ENCODE results near the gene MOBP.

MOBP gene

GRCh38 chr3:39427506-39427905 lies 40.0 kb upstream of the MOBP start:
- Histone ChIP-seq H3K36me3 (no peaks in the 10 kb centered on the region), H3K4me3 (ENCODE audit: low read depth in 1 of 2, low read length in 1 of 2) (no peak overlapping the region), H3K9me3 (no peaks in the 10 kb centered on the region), H3K4me1 (ENCODE audit: control insufficient read depth in 1 of 2, insufficient read depth in 1 of 2, low read depth in 1 of 2, low read length in 1 of 2) (no peaks in the 10 kb centered on the region), H3K27me3 (peaks cover 18% of the 10 kb centered on the region), H3K27ac (no peak overlapping the region)
- TF ChIP-seq CTCF (IDR thresholded peaks at IDR 0.05) = no peak

GRCh38 chr3:39428745-39429201 lies 38.7 kb upstream of the MOBP start:
- peaks cover 18% of the 10 kb centered on the region for H3K27me3 ChIP-seq
- H3K4me1 ChIP-seq (ENCODE audit: control insufficient read depth in 1 of 2, insufficient read depth in 1 of 2, low read depth in 1 of 2, low read length in 1 of 2) = no peaks in the 10 kb centered on the region
- no peak for TF ChIP-seq CTCF (IDR thresholded peaks at IDR 0.05)
- no peaks in the 10 kb centered on the region for H3K9me3 ChIP-seq
- H3K27ac ChIP-seq = no peak overlapping the region
- no peaks in the 10 kb centered on the region for H3K36me3 ChIP-seq
- no peak overlapping the region for H3K4me3 ChIP-seq (ENCODE audit: low read depth in 1 of 2, low read length in 1 of 2)

GRCh38 chr3:39429466-39429865 lies 38.0 kb upstream of the MOBP start:
- Histone ChIP-seq H3K4me1 (ENCODE audit: control insufficient read depth in 1 of 2, insufficient read depth in 1 of 2, low read depth in 1 of 2, low read length in 1 of 2) (no peaks in the 10 kb centered on the region), H3K27me3 (peaks cover 18% of the 10 kb centered on the region), H3K36me3 (no peaks in the 10 kb centered on the region), H3K4me3 (ENCODE audit: low read depth in 1 of 2, low read length in 1 of 2) (no peak overlapping the region), H3K27ac (no peak overlapping the region), H3K9me3 (no peaks in the 10 kb centered on the region)
- TF ChIP-seq CTCF (IDR thresholded peaks at IDR 0.05) = no peak

GRCh38 chr3:39432342-39432741 lies 35.1 kb upstream of the MOBP start:
- Histone ChIP-seq H3K4me1 (ENCODE audit: control insufficient read depth in 1 of 2, insufficient read depth in 1 of 2, low read depth in 1 of 2, low read length in 1 of 2) (no peaks in the 10 kb centered on the region), H3K36me3 (no peaks in the 10 kb centered on the region), H3K27me3 (peaks cover 18% of the 10 kb centered on the region), H3K27ac (no peak overlapping the region), H3K4me3 (ENCODE audit: low read depth in 1 of 2, low read length in 1 of 2) (no peak overlapping the region), H3K9me3 (no peaks in the 10 kb centered on the region)
- no peak for TF ChIP-seq CTCF (IDR thresholded peaks at IDR 0.05)

GRCh38 chr3:39433642-39434041 lies 33.8 kb upstream of the MOBP start:
- Histone ChIP-seq H3K27me3 (peaks cover 15% of the 10 kb centered on the region), H3K9me3 (no peaks in the 10 kb centered on the region), H3K36me3 (no peaks in the 10 kb centered on the region), H3K4me3 (ENCODE audit: low read depth in 1 of 2, low read length in 1 of 2) (no peak overlapping the region), H3K4me1 (ENCODE audit: control insufficient read depth in 1 of 2, insufficient read depth in 1 of 2, low read depth in 1 of 2, low read length in 1 of 2) (no peaks in the 10 kb centered on the region), H3K27ac (no peak overlapping the region)
- TF ChIP-seq CTCF (IDR thresholded peaks at IDR 0.05) = no peak

GRCh38 chr3:39434574-39434973 lies 32.9 kb upstream of the MOBP start:
- Histone ChIP-seq H3K27ac (no peak overlapping the region), H3K36me3 (no peaks in the 10 kb centered on the region), H3K4me1 (ENCODE audit: control insufficient read depth in 1 of 2, insufficient read depth in 1 of 2, low read depth in 1 of 2, low read length in 1 of 2) (no peaks in the 10 kb centered on the region), H3K4me3 (ENCODE audit: low read depth in 1 of 2, low read length in 1 of 2) (no peak overlapping the region), H3K27me3 (peaks cover 6% of the 10 kb centered on the region), H3K9me3 (no peaks in the 10 kb centered on the region)
- TF ChIP-seq CTCF (IDR thresholded peaks at IDR 0.05) = no peak

All from neutrophil (primary cell).